HG03457 (cell line): ENCODE measurements around the gene ORAI2.
"Not testable (repeated sequence)": the region's sequence is repeated elsewhere in the genome, so short reads cannot be mapped to it uniquely, and the experiment has no call there.

Experiments
- ATAC-seq: cut with Tn5 transposase; IDR thresholded peaks from one replicate; pipeline ENCODE4 v1.9.1; 2021; ENCODE audit warnings: moderate number of reproducible peaks; ENCODE audit not compliant: unreplicated experiment

ORAI2 gene

GRCh38 chr7:102433219-102434038 lies at the start of gene ORAI2:
Gene ORAI2, plus strand, starts transcription at chr7:102433575. Its CDS starts 5,382 bp downstream, at chr7:102438957.
- ATAC-seq, result peak; percentile 45

GRCh38 chr7:102387064-102387463 lies 46.3 kb upstream of the ORAI2 start:
- ATAC-seq, result no peak

- no peak for ATAC-seq
Observed at GRCh38 chr7:102389810-102390209, 43.6 kb upstream of the ORAI2 start.

- no peak for ATAC-seq
Observed at GRCh38 chr7:102390697-102391484, 42.5 kb upstream of the ORAI2 start.

GRCh38 chr7:102392330-102392729 lies 41.0 kb upstream of the ORAI2 start:
- no peak for ATAC-seq

- ATAC-seq, result no peak
Observed at GRCh38 chr7:102393467-102393866, 39.9 kb upstream of the ORAI2 start.

GRCh38 chr7:102395592-102395872 lies 37.8 kb upstream of the ORAI2 start:
- ATAC-seq, result no peak

GRCh38 chr7:102395873-102396709 lies 37.3 kb upstream of the ORAI2 start, which contains the start of gene PRKRIP1:
Gene PRKRIP1, plus strand, starts transcription at chr7:102396363. Its CDS starts 49 bp downstream, at chr7:102396412.
- peak; percentile 95 for ATAC-seq

- peak; percentile 11 for ATAC-seq
Observed at GRCh38 chr7:102396710-102397019, 36.7 kb upstream of the ORAI2 start.

- no peak for ATAC-seq
Observed at GRCh38 chr7:102398543-102398942, 34.8 kb upstream of the ORAI2 start.

GRCh38 chr7:102400360-102400759 lies 33.0 kb upstream of the ORAI2 start:
- ATAC-seq, result no peak

- no peak for ATAC-seq
Observed at GRCh38 chr7:102403563-102403962, 29.8 kb upstream of the ORAI2 start.

GRCh38 chr7:102404005-102404861 lies 29.1 kb upstream of the ORAI2 start:
- ATAC-seq, result peak; percentile 61

- not testable (repeated sequence) for ATAC-seq
Observed at GRCh38 chr7:102404862-102405188, 28.6 kb upstream of the ORAI2 start.

- ATAC-seq, result no peak
Observed at GRCh38 chr7:102407910-102408309, 25.5 kb upstream of the ORAI2 start.

- ATAC-seq, result peak; percentile 41
Observed at GRCh38 chr7:102408530-102408929, 24.8 kb upstream of the ORAI2 start.

GRCh38 chr7:102409340-102409739 lies 24.0 kb upstream of the ORAI2 start:
- no peak for ATAC-seq

- no peak for ATAC-seq
Observed at GRCh38 chr7:102410123-102410522, 23.3 kb upstream of the ORAI2 start.

- no peak for ATAC-seq
Observed at GRCh38 chr7:102410918-102411317, 22.5 kb upstream of the ORAI2 start.

GRCh38 chr7:102412548-102412947 lies 20.8 kb upstream of the ORAI2 start:
- no peak for ATAC-seq

GRCh38 chr7:102413091-102413490 lies 20.3 kb upstream of the ORAI2 start:
- no peak for ATAC-seq
